ENCODE results near the gene HSPA9.
"Not testable (repeated sequence)": the region's sequence is repeated elsewhere in the genome, so short reads cannot be mapped to it uniquely, and the experiment has no call there.

Gene HSPA9

DNA sequence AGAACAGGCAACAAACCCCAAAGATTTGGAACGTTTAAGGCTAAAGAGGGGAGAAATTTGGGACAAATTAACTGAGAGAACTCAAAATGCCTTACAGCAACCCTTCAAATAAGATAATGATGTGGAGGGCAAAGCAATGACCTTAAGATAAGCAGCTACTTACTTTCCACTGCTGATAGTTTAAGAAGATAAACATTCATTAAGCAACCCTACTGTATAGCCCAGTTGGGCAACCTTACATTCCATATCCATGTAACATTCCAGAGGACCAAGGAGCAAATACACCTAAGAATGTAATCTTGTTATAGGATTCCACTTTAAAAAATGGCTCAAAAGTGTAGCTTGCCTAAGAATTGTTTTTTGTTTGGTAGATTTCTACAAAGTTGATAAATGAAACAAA, 47.0 kb downstream of the HSPA9 start:
- no peak for DNase-seq

DNA sequence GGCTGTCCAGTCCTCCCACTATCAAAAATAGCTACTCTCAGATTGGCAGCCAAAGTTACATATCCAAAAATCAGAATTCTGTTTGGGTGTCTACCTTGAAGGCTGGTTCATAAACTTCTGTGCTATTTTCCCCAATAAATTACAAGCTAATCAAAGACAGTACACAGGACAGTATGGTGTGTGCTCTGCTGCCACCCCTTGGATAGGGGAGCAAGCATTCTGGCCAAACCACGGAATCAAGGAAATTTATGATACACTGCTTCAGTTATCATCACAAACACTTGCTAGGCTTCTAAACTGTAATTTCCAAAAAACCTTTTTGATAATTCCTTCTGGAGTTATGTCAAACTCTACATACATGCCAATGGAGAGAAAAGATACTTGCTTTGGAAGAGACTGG, 48.0 kb downstream of the HSPA9 start:
- no peak for DNase-seq

DNA sequence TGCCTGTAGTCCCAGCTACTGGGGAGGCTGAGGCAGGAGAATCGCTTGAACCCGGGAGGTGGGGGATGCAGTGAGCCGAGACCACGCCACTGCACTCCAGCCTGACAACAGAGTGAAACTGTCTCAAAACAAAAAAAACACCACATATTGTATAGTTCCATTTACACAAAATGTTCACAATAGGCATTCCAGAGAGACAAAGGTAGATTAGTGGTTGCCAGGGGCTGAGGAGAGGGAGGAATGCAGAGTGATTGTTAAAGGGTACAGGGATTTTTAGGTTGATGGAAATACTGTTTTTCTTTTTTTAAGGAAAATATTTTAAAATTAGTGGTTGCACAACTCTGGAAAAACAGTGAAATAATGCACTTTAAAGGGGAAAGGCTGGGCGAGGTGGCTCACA, 51.8 kb downstream of the HSPA9 start:
- no peak for DNase-seq

DNA sequence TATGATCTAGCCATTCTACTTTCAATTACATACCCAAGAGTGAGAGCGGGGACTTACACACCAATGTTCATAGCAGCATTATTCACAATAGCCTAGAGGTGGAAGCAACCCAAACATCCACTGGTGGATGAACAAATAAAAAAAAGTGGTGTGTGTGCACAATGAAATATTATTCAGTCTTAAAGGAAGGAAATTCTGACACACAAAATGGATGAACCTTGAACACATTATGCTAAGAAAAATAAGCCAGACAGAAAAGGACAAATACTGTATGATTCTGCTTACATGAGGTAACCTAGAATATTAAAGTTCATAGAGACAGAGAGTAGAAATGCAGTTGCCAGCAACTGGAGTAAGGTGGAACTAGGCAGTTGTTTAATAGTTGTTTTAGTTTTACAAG, 54.2 kb downstream of the HSPA9 start:
- DNase-seq, result no peak

DNA sequence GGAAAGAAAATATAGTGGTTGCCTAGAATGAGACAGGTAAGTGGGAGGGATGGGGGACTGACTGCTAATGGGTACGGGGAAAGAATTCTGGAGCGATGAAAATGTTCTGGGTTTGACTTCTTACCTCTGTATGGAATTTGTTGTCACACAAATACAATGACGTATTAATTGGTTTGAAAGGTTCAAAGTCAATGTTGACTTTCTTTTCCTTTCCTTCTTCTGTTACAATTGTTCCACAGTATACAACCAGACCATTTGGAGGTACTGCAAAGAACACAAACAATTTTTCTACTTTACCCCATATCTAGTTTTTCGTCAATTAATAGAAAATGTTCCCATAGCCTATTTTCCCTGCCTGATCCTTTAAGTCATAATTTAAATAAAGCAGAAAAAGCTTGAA, 57.8 kb downstream of the HSPA9 start:
- DNase-seq, result no peak

DNA sequence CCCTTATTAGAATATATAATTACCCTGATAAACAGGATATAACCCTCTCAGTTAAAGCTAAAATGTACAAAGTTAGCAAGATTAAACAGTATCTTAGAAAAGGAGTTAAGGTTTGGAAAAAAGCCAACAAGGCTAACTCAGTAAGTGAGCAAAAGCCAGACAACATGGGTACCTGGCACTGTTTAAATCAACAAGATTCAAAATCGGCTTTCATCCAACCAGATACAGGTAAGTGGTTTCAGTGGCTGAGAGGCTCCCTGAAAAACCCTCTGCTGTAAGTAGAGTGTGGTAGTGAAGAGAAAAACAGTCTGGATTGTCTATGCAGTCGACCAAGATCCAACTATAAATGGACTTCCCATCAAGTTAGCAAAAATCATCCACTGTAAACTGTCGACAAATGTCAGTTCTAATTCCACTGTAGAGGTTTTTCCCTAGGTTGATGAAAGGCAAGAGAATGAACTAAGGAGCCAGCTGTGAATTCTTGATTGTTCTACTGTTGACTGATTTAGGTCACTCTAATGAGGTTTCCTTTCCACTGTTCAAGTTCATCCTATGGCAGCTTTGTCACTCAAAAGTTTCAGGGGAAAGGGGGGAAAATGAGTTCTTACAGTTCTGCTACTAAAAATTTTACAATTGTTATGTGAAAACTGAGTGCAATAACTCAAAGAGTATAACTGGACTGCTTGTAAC, 59.5 kb downstream of the HSPA9 start:
- DNase-seq, result no peak

DNA sequence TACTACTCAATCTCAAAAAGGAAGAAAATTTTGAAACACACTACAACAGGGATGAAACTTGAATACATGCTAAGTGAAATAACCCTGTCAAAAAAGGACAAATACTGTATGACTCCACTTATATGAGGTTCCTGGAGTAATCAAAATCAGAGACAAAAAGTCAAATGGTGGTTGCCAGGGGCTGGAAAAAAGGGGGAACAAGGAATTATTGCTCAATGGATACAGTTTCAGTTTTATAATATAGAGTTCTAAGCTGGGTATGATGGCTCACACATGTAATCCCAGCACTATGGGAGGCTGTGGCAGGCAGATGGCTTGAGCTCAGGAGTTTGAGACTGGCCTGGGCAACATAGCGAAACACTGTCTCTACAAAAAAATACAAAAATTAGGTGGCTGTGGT, 61.2 kb downstream of the HSPA9 start:
- no peak for DNase-seq

DNA sequence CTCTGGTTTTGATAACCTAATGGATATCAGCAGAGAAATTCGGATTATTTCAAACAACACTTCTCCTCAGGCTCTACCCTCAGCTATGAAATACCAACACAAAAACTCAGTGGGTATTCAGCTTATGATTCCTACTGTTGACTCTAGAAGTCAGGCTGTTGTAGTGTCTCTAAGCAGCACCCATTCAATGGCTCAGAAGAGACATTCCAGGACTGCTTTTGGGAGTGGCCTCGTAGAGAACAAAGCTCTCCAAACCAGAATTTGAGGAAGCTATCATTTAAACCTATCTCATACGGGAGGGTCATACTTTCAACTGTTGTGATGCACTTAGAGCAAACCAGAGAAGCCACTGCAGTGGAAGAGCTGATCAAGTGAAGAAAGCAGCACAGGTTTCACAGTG, 66.2 kb downstream of the HSPA9 start:
- DNase-seq, result no peak

DNA sequence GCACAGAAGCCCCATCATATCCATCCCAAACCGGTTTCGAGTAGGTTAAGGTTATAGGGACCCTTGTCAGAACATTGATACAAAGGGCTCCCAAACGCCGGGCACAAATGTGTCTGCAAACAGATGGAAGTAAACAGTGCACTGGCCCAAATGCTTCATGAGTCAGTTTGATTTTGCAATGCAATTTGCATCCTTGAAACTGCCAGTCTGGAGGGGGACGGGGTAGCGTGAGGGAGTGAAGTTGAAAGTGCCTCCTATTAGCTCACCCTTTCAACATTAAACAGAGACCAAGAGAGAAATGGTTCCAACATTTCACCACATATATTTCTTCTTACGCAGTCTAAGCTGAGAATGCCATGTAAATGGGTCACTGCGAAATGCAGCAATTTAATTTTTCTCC, 67.7 kb downstream of the HSPA9 start:
- DNase-seq, result not testable (repeated sequence)

DNA sequence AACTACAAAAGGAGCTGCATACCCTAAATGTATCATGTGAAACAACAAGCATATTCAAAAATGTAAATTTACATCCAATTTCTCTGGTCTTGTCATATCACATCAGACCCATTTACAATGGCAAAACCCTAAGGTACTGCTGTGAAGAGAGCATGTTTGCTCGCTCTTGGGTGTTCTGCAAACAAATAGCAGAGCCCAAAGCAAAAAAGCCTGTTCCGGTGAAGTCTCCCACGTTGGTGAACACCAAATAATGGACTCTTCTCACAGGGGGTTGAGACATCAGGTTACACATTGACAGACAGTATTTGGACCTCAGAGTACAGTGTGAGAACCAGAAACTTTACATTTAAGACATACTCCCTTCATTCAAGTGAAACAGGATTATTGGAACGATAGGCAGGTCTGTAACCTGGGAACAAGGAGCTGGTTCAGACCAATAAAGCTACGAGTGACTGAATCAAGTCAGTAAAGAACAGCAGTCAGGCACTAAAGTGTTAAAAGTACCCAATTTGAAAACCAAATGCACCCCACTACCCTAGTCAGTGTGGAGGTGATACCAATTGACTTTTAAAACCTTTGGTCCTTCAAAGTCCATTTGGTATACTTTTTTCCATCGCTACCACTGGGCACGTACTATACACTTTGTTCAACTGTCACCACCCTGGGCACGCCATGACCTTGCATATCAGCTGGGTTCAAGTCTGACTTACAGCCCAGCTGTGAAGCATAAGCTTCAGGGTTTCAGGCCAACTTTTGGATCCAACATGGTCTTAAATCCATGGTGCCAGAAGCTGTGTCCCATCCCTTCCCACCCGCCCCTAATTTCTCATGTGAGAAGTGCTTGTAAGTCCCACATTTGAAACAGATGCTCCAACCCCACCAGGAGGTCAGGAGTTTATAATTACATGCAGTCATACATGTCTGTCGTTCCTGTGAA, 68.6 kb downstream of the HSPA9 start:
- no peak for DNase-seq

DNA sequence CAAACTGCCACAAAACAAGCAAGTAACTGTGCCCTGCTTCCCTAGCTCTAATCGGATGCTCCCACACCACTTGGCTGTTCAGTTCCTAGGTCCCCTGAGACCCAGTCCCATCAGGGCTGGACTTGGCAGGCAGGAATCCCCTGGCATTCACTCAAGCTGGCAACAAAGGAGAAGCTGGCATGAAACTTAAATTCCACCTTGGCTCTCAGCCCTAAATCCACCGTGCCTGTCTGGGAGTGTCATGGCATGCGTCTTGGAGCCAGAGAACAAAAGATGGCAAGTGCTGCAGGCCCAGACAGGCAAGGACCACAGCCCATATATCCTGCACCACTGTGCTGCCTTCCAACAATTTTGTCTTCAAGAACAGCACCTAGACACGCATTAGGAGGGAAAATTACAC, 70.4 kb downstream of the HSPA9 start:
- no peak for DNase-seq
